Epidermal melanocyte (primary cell): ENCODE measurements around the gene UBE2D2.
A peak's percentile ranks its signal among the peaks of the same experiment; 100 is the strongest.

ENCODE experiments used
- DNase-seq: peaks from one replicate; pipeline ENCODE4 v3.0.0; 2011; ENCODE audit warnings: low spot score; ENCODE audit not compliant: insufficient read length

The UBE2D2 gene

GRCh38 chr5:139675213-139675612, 114.1 kb downstream of the UBE2D2 start:
- no peak for DNase-seq

- DNase-seq, result no peak
Measured at GRCh38 chr5:139675825-139676224, 114.7 kb downstream of the UBE2D2 start.

GRCh38 chr5:139676406-139676805, 115.3 kb downstream of the UBE2D2 start:
- DNase-seq, result no peak

- DNase-seq, result peak; percentile 91
Measured at GRCh38 chr5:139676951-139677735, 116.0 kb downstream of the UBE2D2 start.
